SK-N-SH (cell line): Measurements from ENCODE around the gene SDR39U1. TPM values are rescaled to one million over a fixed set of nuclear protein-coding genes. Genes with fewer than 3 reads are reported as not detected.

ENCODE experiments used
- CTCF ChIA-PET: fragments of 300-600, 350-600 bp; formaldehyde crosslinking; extraction: SDS; loops from one replicate; lab custom pipeline; 2021; lab: Yijun Ruan, JAX
- POLR2A ChIA-PET: fragments of 350-600 bp; sonication (Branson Sonifier 250); formaldehyde crosslinking; extraction: SDS; loops from one replicate; lab custom pipeline; 2020; ENCODE audit warnings: antibody characterized with exemption, inconsistent platforms; lab: Yijun Ruan, JAX
- DNase-seq: peaks from one replicate; pipeline ENCODE4 v3.0.0; 2012
- H2AFZ ChIP-seq: fragments of 200-600 bp; sonication (generic); 2 replicates; pipeline ENCODE4 v1.8.1; 2016; ENCODE audit warnings: antibody characterized with exemption, mild to moderate bottlenecking, low read depth
- H3F3A ChIP-seq: fragments of 200-600 bp; sonication (generic); replicated peaks from 2 replicates; pipeline ENCODE3; 2016; ENCODE audit warnings: antibody characterized with exemption, mild to moderate bottlenecking; ENCODE audit not compliant: insufficient read depth
- H3K27ac ChIP-seq, 2 experiments: fragments of 200-500 bp in 1 of 2; fragments of 200-600 bp in 1 of 2; sonication (Bioruptor generic) in 1 of 2; sonication (generic), shearing (Covaris generic) in 1 of 2; 2 replicates each; pipeline versions ENCODE4 v1.5.1 to v1.6.1; 2014 to 2016; ENCODE audit warnings: low read depth in 2 of 2, inconsistent platforms in 1 of 2, low read length in 1 of 2, mild to moderate bottlenecking in 1 of 2, mixed read lengths in 1 of 2
- H3K27me3 ChIP-seq: fragments of 200-600 bp; sonication (generic), shearing (Covaris generic); 2 replicates; pipeline ENCODE4 v1.6.1; 2016; ENCODE audit warnings: mixed run types; ENCODE audit not compliant: insufficient read depth
- H3K36me3 ChIP-seq, 2 experiments: fragments of 200-500 bp in 1 of 2; fragments of 200-600 bp in 1 of 2; sonication (Bioruptor generic) in 1 of 2; sonication (generic) in 1 of 2; replicated peaks in 1 of 2; 2 replicates each; pipeline versions ENCODE3 to v1.5.1; 2014 to 2016; ENCODE audit warnings: low read length in 1 of 2, mild to moderate bottlenecking in 1 of 2; ENCODE audit not compliant: insufficient read depth in 2 of 2, control insufficient read depth in 1 of 2
- H3K4me1 ChIP-seq, 2 experiments: fragments of 200-500 bp in 1 of 2; fragments of 200-600 bp in 1 of 2; sonication (Bioruptor generic) in 1 of 2; sonication (generic), shearing (Covaris generic) in 1 of 2; 2 replicates each; pipeline versions ENCODE4 v1.5.1 to v1.6.1; 2014 to 2016; ENCODE audit warnings: low read depth in 1 of 2, low read length in 1 of 2, mixed run types in 1 of 2; ENCODE audit not compliant: insufficient read depth in 2 of 2, control insufficient read depth in 1 of 2
- H3K4me2 ChIP-seq: fragments of 200-600 bp; sonication (generic), shearing (Covaris generic); 2 replicates; pipeline ENCODE4 v1.6.1; 2017; ENCODE audit warnings: mixed run types
- H3K4me3 ChIP-seq, 2 experiments: fragments of 200-500 bp in 1 of 2; fragments of 200-600 bp in 1 of 2; sonication (Bioruptor generic) in 1 of 2; sonication (generic), shearing (Covaris generic) in 1 of 2; 2 replicates each; pipeline versions ENCODE4 v1.5.1 to v1.8.1; 2014 to 2016; ENCODE audit warnings: low read depth in 2 of 2, inconsistent platforms in 1 of 2, low read length in 1 of 2, mild to moderate bottlenecking in 1 of 2, mixed read lengths in 1 of 2, moderate library complexity in 1 of 2
- H3K79me2 ChIP-seq: fragments of 200-600 bp; sonication (generic); 2 replicates; pipeline ENCODE4 v1.8.1; 2017; ENCODE audit warnings: mild to moderate bottlenecking; ENCODE audit not compliant: insufficient read depth
- H3K9ac ChIP-seq: fragments of 200-600 bp; sonication (generic); 2 replicates; pipeline ENCODE4 v1.6.1; 2017; ENCODE audit warnings: mixed run types
- H3K9me2 ChIP-seq: fragments of 200-600 bp; sonication (generic); 2 replicates; pipeline ENCODE4 v1.6.1; 2017; ENCODE audit warnings: mixed run types
- H3K9me3 ChIP-seq: fragments of 200-600 bp; sonication (generic); 2 replicates; pipeline ENCODE4 v1.6.1; 2017; ENCODE audit warnings: mixed run types, mild to moderate bottlenecking, moderate library complexity
- H4K20me1 ChIP-seq: fragments of 200-600 bp; sonication (generic); 2 replicates; pipeline ENCODE4 v1.6.1; 2017; ENCODE audit warnings: mild to moderate bottlenecking, mixed run types; ENCODE audit not compliant: insufficient read depth
- CHD2 ChIP-seq: fragments of 150-350 bp; IDR thresholded peaks from 2 replicates; pipeline ENCODE4 v1.6.1; 2018; ENCODE audit warnings: low read length; ENCODE audit not compliant: partially characterized antibody
- EP300 ChIP-seq, 2 experiments: IDR thresholded peaks; 2 replicates each; pipeline versions ENCODE4 v1.4.0 to v1.6.1; 2012; ENCODE audit warnings: borderline replicate concordance in 1 of 2, low read depth in 1 of 2, low read length in 1 of 2
- EZH2phosphoT487 ChIP-seq: fragments of 200-600 bp; sonication (generic); IDR thresholded peaks from 2 replicates; pipeline ENCODE4 v1.6.1; 2017; ENCODE audit warnings: low read depth, mixed run types, mild to moderate bottlenecking, antibody characterized with exemption, moderate library complexity, borderline replicate concordance
- FOXM1 ChIP-seq: IDR thresholded peaks from 2 replicates; pipeline ENCODE4 v1.4.0; 2012; ENCODE audit warnings: low read depth, mild to moderate bottlenecking
- GABPA ChIP-seq: IDR thresholded peaks from 2 replicates; pipeline ENCODE4 v1.4.0; 2012; ENCODE audit warnings: low read depth, mild to moderate bottlenecking
- IRF3 ChIP-seq: fragments of 150-350 bp; IDR thresholded peaks from 2 replicates; pipeline ENCODE4 v1.6.1; 2016; ENCODE audit warnings: mild to moderate bottlenecking, low read depth, low read length
- MAX ChIP-seq: IDR thresholded peaks from 2 replicates; pipeline ENCODE4 v1.4.0; 2012; ENCODE audit warnings: low read depth
- MEF2A ChIP-seq: IDR thresholded peaks from 2 replicates; pipeline ENCODE4 v1.4.0; 2012; ENCODE audit warnings: low read depth, borderline replicate concordance
- NFIC ChIP-seq: IDR thresholded peaks from 2 replicates; pipeline ENCODE4 v1.4.0; 2012; ENCODE audit warnings: borderline replicate concordance
- PBX3 ChIP-seq: IDR thresholded peaks from 2 replicates; pipeline ENCODE4; 2012
- POLR2AphosphoS5 ChIP-seq: IDR thresholded peaks from 2 replicates; pipeline ENCODE4 v1.6.1; 2012; ENCODE audit warnings: low read depth, low read length
- RAD21 ChIP-seq: IDR thresholded peaks from 2 replicates; pipeline ENCODE4 v1.6.1; 2012; ENCODE audit warnings: mild to moderate bottlenecking, low read length
- RCOR1 ChIP-seq: fragments of 150-350 bp; IDR thresholded peaks from 2 replicates; pipeline ENCODE4 v1.6.1; 2017; ENCODE audit warnings: antibody characterized with exemption, low read length
- RFX5 ChIP-seq: IDR thresholded peaks from 2 replicates; pipeline ENCODE4 v1.6.1; 2012; ENCODE audit warnings: mild to moderate bottlenecking, improper control_type of control experiment, low read length
- RXRA ChIP-seq: IDR thresholded peaks from 2 replicates; pipeline ENCODE4 v1.4.0; 2012; ENCODE audit warnings: low read depth, mild to moderate bottlenecking, borderline replicate concordance
- SIN3A ChIP-seq: IDR thresholded peaks from 2 replicates; pipeline ENCODE4 v1.6.1; 2012; ENCODE audit warnings: low read depth, mild to moderate bottlenecking, low read length, moderate library complexity, borderline replicate concordance
- SMC3 ChIP-seq: IDR thresholded peaks from 2 replicates; pipeline ENCODE4 v1.6.1; 2012; ENCODE audit warnings: low read depth, low read length, improper control_type of control experiment
- TCF12 ChIP-seq: IDR thresholded peaks from 2 replicates; pipeline ENCODE4 v1.4.0; 2012
- TEAD4 ChIP-seq: IDR thresholded peaks from 2 replicates; pipeline ENCODE4 v1.4.0; 2012; ENCODE audit warnings: mild to moderate bottlenecking, borderline replicate concordance; ENCODE audit not compliant: insufficient read depth
- USF1 ChIP-seq: IDR thresholded peaks from 2 replicates; pipeline ENCODE4 v1.4.0; 2012; ENCODE audit warnings: low read depth, borderline replicate concordance
- USF2 ChIP-seq: fragments of 150-350 bp; IDR thresholded peaks from 2 replicates; pipeline ENCODE4 v1.6.1; 2017; ENCODE audit warnings: antibody characterized with exemption, low read length, low read depth, borderline replicate concordance
- YY1 ChIP-seq: IDR thresholded peaks from 2 replicates; pipeline ENCODE4 v1.4.0; 2012; ENCODE audit warnings: low read depth, mild to moderate bottlenecking
- WGBS: methylation state at CpG from one replicate; pipeline ENCODE4 v1.1.6; 2017; ENCODE audit warnings: low lambda C conversion rate; 5-methylcytosine and 5-hydroxymethylcytosine counted together
- polyA plus RNA-seq, 3 experiments: library from polyadenylated mRNA; depleted of rRNA; stranded (reverse); fragments of >200 nt; gene quantifications; 2 replicates each; pipeline ENCODE4 v1.2.3, GENCODE V29; 2012

Gene SDR39U1
- polyA plus RNA-seq, 1 of the 3 experiments (the other 2 are of a cell fraction), result 81.8 TPM

GRCh38 chr14:24417832-24418491 is 24.6 kb downstream of the SDR39U1 start:
- Histone ChIP-seq H3F3A (no peaks in the 10 kb centered on the region), H3K36me3 (peaks cover 0 to 6% of the 10 kb centered on the region in 2 experiments), H3K9ac (no peak overlapping the region), H3K4me3 (no peak overlapping the region), H3K27me3 (0 out of 2 replicates have a peak, but pooled peaks cover 5% of the 10 kb centered on the region), H3K4me1 (no peaks in the 10 kb centered on the region; a peak in 1 of 4 replicates), H3K4me2 (no peak overlapping the region), H2AFZ (no peak overlapping the region)
- CTCF ChIA-PET, result interaction anchor here (1.4 to 9.9 kb wide), 7 partner anchors 10 to 87 kb away, joined by 3 to 63 read pairs (median 11); partner anchors contain the start of genes CBLN3 and KHNYN
- POLR2A ChIA-PET, result no interaction called here
- 48% methylated on average over 3 of the region's 6 CpGs for WGBS
- no peak for TF ChIP-seq CHD2
- TF ChIP-seq POLR2AphosphoS5, result no peak
- TF ChIP-seq RCOR1, result no peak
- no peak for TF ChIP-seq GABPA
- no peak for TF ChIP-seq NFIC
- TF ChIP-seq RFX5, result no peak
- no peak for TF ChIP-seq SMC3
- TF ChIP-seq EZH2phosphoT487, result no peak
- TF ChIP-seq PBX3, result no peak
- no peak for TF ChIP-seq MEF2A
- no peak for TF ChIP-seq SIN3A
- TF ChIP-seq TCF12, result no peak
- no peak for TF ChIP-seq TEAD4
- no peak for TF ChIP-seq RAD21
- no peak for TF ChIP-seq USF1
- TF ChIP-seq, all 33 proteins: peak for 0
- no peak for DNase-seq
- no peaks in the 10 kb centered on the region for H3K79me2 ChIP-seq
- H4K20me1 ChIP-seq, result no peaks in the 10 kb centered on the region
- no peaks in the 10 kb centered on the region for H3K9me3 ChIP-seq
- H3K27ac ChIP-seq, result no peak overlapping the region
- H3K9me2 ChIP-seq, result no peaks in the 10 kb centered on the region

GRCh38 chr14:24416932-24417619 is 25.5 kb downstream of the SDR39U1 start:
- Histone ChIP-seq H3F3A (no peaks in the 10 kb centered on the region), H3K4me1 (no peaks in the 10 kb centered on the region; a peak in 1 of 4 replicates), H3K9ac (no peak overlapping the region), H3K4me3 (no peak overlapping the region), H3K9me3 (no peaks in the 10 kb centered on the region), H3K36me3 (peaks cover 0 to 6% of the 10 kb centered on the region in 2 experiments), H4K20me1 (no peaks in the 10 kb centered on the region), H3K27ac (no peak overlapping the region), H3K4me2 (no peak overlapping the region), H3K79me2 (no peaks in the 10 kb centered on the region), H3K27me3 (0 out of 2 replicates have a peak, but pooled peaks cover 5% of the 10 kb centered on the region), H3K9me2 (no peaks in the 10 kb centered on the region), H2AFZ (no peak overlapping the region)
- ChIA-PET POLR2A (no interaction called here), CTCF (interaction anchor here (0.9 to 9.9 kb wide), 7 partner anchors 9 to 90 kb away, joined by 3 to 63 read pairs (median 9); partner anchors contain the start of genes CBLN3 and KHNYN)
- DNase-seq, result no peak
- 82% methylated on average over 12 of the region's 16 CpGs for WGBS
- no peak for TF ChIP-seq EZH2phosphoT487
- no peak for TF ChIP-seq MEF2A
- TF ChIP-seq RXRA, result no peak
- no peak for TF ChIP-seq NFIC
- no peak for TF ChIP-seq RAD21
- TF ChIP-seq IRF3, result no peak
- TF ChIP-seq RCOR1, result no peak
- TF ChIP-seq CHD2, result no peak
- no peak for TF ChIP-seq EP300 (IDR thresholded peaks at IDR 0.05; ENCODE audit: borderline replicate concordance in 1 of 2, low read depth in 1 of 2, low read length in 1 of 2)
- no peak for TF ChIP-seq TCF12
- TF ChIP-seq FOXM1, result no peak
- no peak for TF ChIP-seq USF2
- no peak for TF ChIP-seq MAX
- TF ChIP-seq SMC3, result no peak
- no peak for TF ChIP-seq YY1
